Trophoblast cell (in vitro differentiated cells and primary cell): ENCODE data around the gene SPATA1.

ENCODE experiments used
- DNase-seq, 2 donors: peaks; one replicate each; pipeline ENCODE4 v3.0.0-alpha.2; 2016
- H2AFZ ChIP-seq: 2 replicates; pipeline ENCODE4 v1.6.1; 2013; ENCODE audit warnings: low read length, moderate library complexity, mild to moderate bottlenecking; ENCODE audit not compliant: insufficient read depth, poor library complexity
- H2AK5ac ChIP-seq: 2 replicates; pipeline ENCODE4 v1.6.1; 2013; ENCODE audit warnings: mild to moderate bottlenecking, low read length
- H2BK120ac ChIP-seq: 2 replicates; pipeline ENCODE4 v1.6.1; 2013; ENCODE audit warnings: low read length, mild to moderate bottlenecking, moderate library complexity; ENCODE audit not compliant: insufficient read depth, poor library complexity
- H2BK12ac ChIP-seq: 2 replicates; pipeline ENCODE4 v1.6.1; 2013; ENCODE audit warnings: mild to moderate bottlenecking, low read length, moderate library complexity
- H2BK5ac ChIP-seq: 2 replicates; pipeline ENCODE4 v1.6.1; 2013; ENCODE audit warnings: low read length, low read depth, moderate library complexity, mild to moderate bottlenecking; ENCODE audit not compliant: poor library complexity
- H3K14ac ChIP-seq: 2 replicates; pipeline ENCODE4 v1.6.1; 2013; ENCODE audit warnings: mild to moderate bottlenecking, low read length
- H3K18ac ChIP-seq: 2 replicates; pipeline ENCODE4 v1.6.1; 2013; ENCODE audit warnings: mild to moderate bottlenecking, low read length
- H3K23ac ChIP-seq: 2 replicates; pipeline ENCODE4 v1.6.1; 2013; ENCODE audit warnings: low read length
- H3K27ac ChIP-seq: 2 replicates; pipeline ENCODE4 v1.5.1; 2013; ENCODE audit warnings: low read depth, mild to moderate bottlenecking, inconsistent platforms, low read length, moderate library complexity
- H3K27me3 ChIP-seq: 2 replicates; pipeline ENCODE4 v1.6.1; 2013; ENCODE audit warnings: inconsistent platforms, mild to moderate bottlenecking, low read length, moderate library complexity; ENCODE audit not compliant: insufficient read depth
- H3K36me3 ChIP-seq, 2 experiments: 1 replicate in 1 of 2; 2 replicates in 1 of 2; pipeline ENCODE4 v1.6.1; 2013; ENCODE audit warnings: low read length in 2 of 2, mild to moderate bottlenecking in 2 of 2, moderate library complexity in 1 of 2; ENCODE audit not compliant: insufficient read depth in 2 of 2, control insufficient read depth in 1 of 2
- H3K4ac ChIP-seq: 2 replicates; pipeline ENCODE4 v1.6.1; 2013; ENCODE audit warnings: low read depth, mild to moderate bottlenecking, low read length, moderate library complexity
- H3K4me1 ChIP-seq, 2 experiments: 1 replicate in 1 of 2; 2 replicates in 1 of 2; pipeline ENCODE4 v1.6.1; 2013; ENCODE audit warnings: low read length in 2 of 2, mild to moderate bottlenecking in 2 of 2, moderate library complexity in 1 of 2; ENCODE audit not compliant: insufficient read depth in 2 of 2, control insufficient read depth in 1 of 2
- H3K4me2 ChIP-seq: 2 replicates; pipeline ENCODE4 v1.6.1; 2013; ENCODE audit warnings: inconsistent platforms, mild to moderate bottlenecking, low read length, moderate library complexity
- H3K4me3 ChIP-seq: 2 replicates; pipeline ENCODE4 v1.5.1; 2013; ENCODE audit warnings: mild to moderate bottlenecking, low read depth, low read length, inconsistent platforms
- H3K79me1 ChIP-seq: one replicate; pipeline ENCODE4 v1.6.1; 2013; ENCODE audit warnings: low read length
- H3K79me2 ChIP-seq: 2 replicates; pipeline ENCODE4 v1.6.1; 2013; ENCODE audit warnings: low read length, mild to moderate bottlenecking; ENCODE audit not compliant: control insufficient read depth, insufficient read depth, poor library complexity
- H3K9ac ChIP-seq: 2 replicates; pipeline ENCODE4 v1.6.1; 2013; ENCODE audit warnings: mild to moderate bottlenecking, low read length
- H3K9me3 ChIP-seq: 2 replicates; pipeline ENCODE4 v1.6.1; 2013; ENCODE audit warnings: low read depth, mild to moderate bottlenecking, control low read depth, inconsistent platforms, low read length; ENCODE audit not compliant: insufficient read depth
- H4K12ac ChIP-seq: 2 replicates; pipeline ENCODE4 v1.6.1; 2013; ENCODE audit warnings: low read depth, mild to moderate bottlenecking, low read length, moderate library complexity
- H4K8ac ChIP-seq: 2 replicates; pipeline ENCODE4 v1.6.1; 2013; ENCODE audit warnings: low read depth, mild to moderate bottlenecking, low read length, moderate library complexity
- H4K91ac ChIP-seq: one replicate; pipeline ENCODE4 v1.6.1; 2013; ENCODE audit warnings: low read depth, mild to moderate bottlenecking, low read length, moderate library complexity
- WGBS: extraction: QIAGEN DNeasy Blood & Tissue Kit; methylation state at CpG from one replicate; pipeline ENCODE4 v1.1.7; 2013; ENCODE audit warnings: missing lambda C conversion rate; ENCODE audit not compliant: insufficient read length, insufficient coverage; ENCODE audit errors: extremely low coverage; 5-methylcytosine and 5-hydroxymethylcytosine counted together

Gene SPATA1

DNA sequence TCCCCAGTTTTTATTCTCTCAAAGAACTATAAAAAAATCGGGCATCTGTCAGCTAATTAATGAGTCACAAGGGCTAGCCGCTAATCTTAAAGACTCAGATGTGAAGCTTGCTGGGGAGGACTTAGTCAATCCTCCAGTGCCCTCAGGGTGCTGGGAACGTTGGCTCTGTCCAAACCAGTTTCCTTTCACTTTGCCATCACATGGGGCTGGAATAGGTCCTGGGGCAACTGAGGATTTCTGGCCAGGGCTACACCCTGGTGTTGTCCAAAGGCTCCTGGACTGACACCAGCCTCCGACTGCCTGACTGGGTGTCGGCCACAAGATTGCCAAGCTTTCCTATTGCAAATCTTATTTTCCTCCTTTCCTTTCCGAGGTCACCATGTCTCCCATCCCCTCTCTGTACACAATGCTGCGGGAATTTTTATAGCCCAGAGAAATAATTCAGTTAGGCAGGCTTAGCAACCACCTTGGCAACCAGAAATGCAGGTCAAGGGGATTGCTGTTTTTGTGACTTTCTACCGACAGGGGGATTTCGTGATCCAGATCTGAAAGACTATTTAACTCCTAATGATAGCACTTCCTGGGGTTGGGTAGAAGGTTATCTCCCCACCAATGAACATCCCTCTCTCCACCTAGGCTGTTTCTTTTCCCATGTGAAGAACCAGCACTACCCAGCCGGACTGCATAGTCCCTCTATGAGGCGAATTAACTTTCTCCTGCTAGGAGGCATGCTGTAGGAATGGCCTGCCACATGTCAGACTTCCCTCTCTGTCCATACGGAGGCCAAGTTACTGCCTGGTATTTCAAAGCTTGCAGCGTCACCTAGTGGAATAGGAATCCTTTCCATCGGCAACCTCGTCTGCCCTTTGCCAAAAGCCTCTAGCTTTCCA lies 98.0 kb downstream of the SPATA1 start:
- H2BK5ac ChIP-seq: peak overlapping the region; percentile 43
- peaks cover 5 to 14% of the 10 kb centered on the region in 2 experiments for H3K4me1 ChIP-seq
- no peak overlapping the region for H3K23ac ChIP-seq
- H3K9ac ChIP-seq: no peak overlapping the region
- peak overlapping the region; percentile 49 for H4K8ac ChIP-seq
- DNase-seq: peak; percentile 50 to 66
- no peak overlapping the region for H3K14ac ChIP-seq
- no peak overlapping the region for H3K4me3 ChIP-seq
- H3K9me3 ChIP-seq: peaks cover 14% of the 10 kb centered on the region
- peak overlapping the region; percentile 33 for H2BK12ac ChIP-seq
- peaks cover 10% of the 10 kb centered on the region for H3K79me1 ChIP-seq
- H3K4me2 ChIP-seq: no peak overlapping the region
- H2AFZ ChIP-seq: no peak overlapping the region
- no peak overlapping the region for H4K12ac ChIP-seq
- H3K4ac ChIP-seq: no peak overlapping the region
- no peak overlapping the region for H2BK120ac ChIP-seq
- H2AK5ac ChIP-seq: peak overlapping the region; percentile 50
- no CpG with 5 or more reads among the region's 15 CpGs for WGBS
- H3K27ac ChIP-seq: peak overlapping the region; percentile 94
- no peaks in the 10 kb centered on the region for H3K79me2 ChIP-seq
- peaks cover 2 to 4% of the 10 kb centered on the region in 2 experiments for H3K36me3 ChIP-seq
- H4K91ac ChIP-seq: peak overlapping the region; percentile 36
- H3K27me3 ChIP-seq: no peaks in the 10 kb centered on the region
- H3K18ac ChIP-seq: no peak overlapping the region

DNA sequence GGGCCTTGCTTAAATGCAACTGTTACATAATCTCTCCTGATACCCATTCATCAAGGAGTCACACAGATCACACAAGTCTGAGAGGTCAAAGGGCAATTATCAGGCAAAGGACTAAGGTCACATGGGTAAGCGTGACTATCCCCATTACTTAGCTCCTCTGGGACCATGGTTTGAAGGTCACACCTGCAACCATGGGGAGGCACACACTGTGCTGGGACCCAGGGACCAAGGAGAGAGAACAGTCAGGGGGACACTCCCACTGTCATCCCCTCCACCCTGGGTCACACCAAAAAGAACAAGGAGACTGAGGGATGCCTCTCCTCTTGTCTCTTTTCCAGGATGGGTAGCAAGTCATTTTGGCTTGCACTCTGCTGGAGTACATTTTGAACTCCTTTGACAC lies 99.0 kb downstream of the SPATA1 start:
- H4K91ac ChIP-seq: no peak overlapping the region
- no peak for DNase-seq
- H3K79me1 ChIP-seq: peaks cover 10% of the 10 kb centered on the region
- H2AFZ ChIP-seq: no peak overlapping the region
- H3K4me1 ChIP-seq: peaks cover 5 to 14% of the 10 kb centered on the region in 2 experiments
- no peak overlapping the region for H2AK5ac ChIP-seq
- H3K36me3 ChIP-seq: peaks cover 2 to 4% of the 10 kb centered on the region in 2 experiments
- peak overlapping the region; percentile 18 for H3K9ac ChIP-seq
- H3K4me3 ChIP-seq: no peak overlapping the region
- WGBS: no CpG with 5 or more reads among the region's 1 CpG
- H3K18ac ChIP-seq: no peak overlapping the region
- no peaks in the 10 kb centered on the region for H3K27me3 ChIP-seq
- no peak overlapping the region for H3K23ac ChIP-seq
- H3K4me2 ChIP-seq: no peak overlapping the region
- no peak overlapping the region for H2BK120ac ChIP-seq
- H4K8ac ChIP-seq: no peak overlapping the region
- H3K4ac ChIP-seq: no peak overlapping the region
- no peak overlapping the region for H2BK5ac ChIP-seq
- no peak overlapping the region for H2BK12ac ChIP-seq
- no peaks in the 10 kb centered on the region for H3K79me2 ChIP-seq
- no peak overlapping the region for H3K14ac ChIP-seq
- peaks cover 14% of the 10 kb centered on the region for H3K9me3 ChIP-seq
- H4K12ac ChIP-seq: no peak overlapping the region
- no peak overlapping the region for H3K27ac ChIP-seq

- Histone ChIP-seq H3K9ac (no peak overlapping the region), H3K4me2 (no peak overlapping the region), H4K12ac (no peak overlapping the region), H3K36me3 (peaks cover 2 to 4% of the 10 kb centered on the region in 2 experiments), H2AK5ac (no peak overlapping the region), H2BK12ac (no peak overlapping the region), H4K8ac (no peak overlapping the region), H2BK5ac (no peak overlapping the region), H3K4ac (no peak overlapping the region), H3K79me1 (peaks cover 10% of the 10 kb centered on the region), H2BK120ac (no peak overlapping the region), H3K27me3 (no peaks in the 10 kb centered on the region), H3K27ac (no peak overlapping the region), H4K91ac (no peak overlapping the region), H3K79me2 (no peaks in the 10 kb centered on the region), H3K23ac (no peak overlapping the region), H3K14ac (no peak overlapping the region), H3K18ac (no peak overlapping the region), H2AFZ (no peak overlapping the region), H3K4me1 (peaks cover 5 to 14% of the 10 kb centered on the region in 2 experiments), H3K4me3 (no peak overlapping the region), H3K9me3 (peaks cover 15% of the 10 kb centered on the region)
- whole genome bisulfite sequencing: no CpG with 5 or more reads among the region's 5 CpGs
- DNase-seq: no peak
These were observed 100.8 kb downstream of the SPATA1 start for GRCh38 chr1:84606977-84607376.

- no CpG with 5 or more reads among the region's 1 CpG for WGBS
- no peak overlapping the region for H2BK5ac ChIP-seq
These were observed 104.9 kb downstream of the SPATA1 start for GRCh38 chr1:84611091-84611490.

More at GRCh38 chr1:84611091-84611490, 104.9 kb downstream of the SPATA1 start:
- peaks cover 5% of the 10 kb centered on the region for H3K9me3 ChIP-seq
- no peak overlapping the region for H2BK120ac ChIP-seq
- no peaks in the 10 kb centered on the region for H3K79me1 ChIP-seq
- DNase-seq: no peak
- no peak overlapping the region for H3K4me3 ChIP-seq
- H3K79me2 ChIP-seq: no peaks in the 10 kb centered on the region
- no peak overlapping the region for H4K8ac ChIP-seq
- no peak overlapping the region for H2AFZ ChIP-seq
- no peak overlapping the region for H3K4ac ChIP-seq
- no peaks in the 10 kb centered on the region for H3K27me3 ChIP-seq
- H2BK12ac ChIP-seq: no peak overlapping the region
- no peak overlapping the region for H3K18ac ChIP-seq
- H3K36me3 ChIP-seq: no peaks in the 10 kb centered on the region
- H4K12ac ChIP-seq: no peak overlapping the region
- no peak overlapping the region for H2AK5ac ChIP-seq
- no peak overlapping the region for H3K9ac ChIP-seq
- no peak overlapping the region for H3K27ac ChIP-seq
- no peaks in the 10 kb centered on the region for H3K4me1 ChIP-seq
- H3K14ac ChIP-seq: no peak overlapping the region
- H3K4me2 ChIP-seq: no peak overlapping the region
- no peak overlapping the region for H3K23ac ChIP-seq
- no peak overlapping the region for H4K91ac ChIP-seq
